HG02885 (cell line): ENCODE results near the gene KIF19.

Source experiments
- ATAC-seq: cut with Tn5 transposase; IDR thresholded peaks from one replicate; pipeline ENCODE4 v1.9.1; 2021; ENCODE audit warnings: mild to moderate bottlenecking; ENCODE audit not compliant: unreplicated experiment, poor library complexity

The KIF19 gene

GRCh38 chr17:74304184-74304583 lies 21.8 kb upstream of the KIF19 start:
- ATAC-seq: no peak

DNA sequence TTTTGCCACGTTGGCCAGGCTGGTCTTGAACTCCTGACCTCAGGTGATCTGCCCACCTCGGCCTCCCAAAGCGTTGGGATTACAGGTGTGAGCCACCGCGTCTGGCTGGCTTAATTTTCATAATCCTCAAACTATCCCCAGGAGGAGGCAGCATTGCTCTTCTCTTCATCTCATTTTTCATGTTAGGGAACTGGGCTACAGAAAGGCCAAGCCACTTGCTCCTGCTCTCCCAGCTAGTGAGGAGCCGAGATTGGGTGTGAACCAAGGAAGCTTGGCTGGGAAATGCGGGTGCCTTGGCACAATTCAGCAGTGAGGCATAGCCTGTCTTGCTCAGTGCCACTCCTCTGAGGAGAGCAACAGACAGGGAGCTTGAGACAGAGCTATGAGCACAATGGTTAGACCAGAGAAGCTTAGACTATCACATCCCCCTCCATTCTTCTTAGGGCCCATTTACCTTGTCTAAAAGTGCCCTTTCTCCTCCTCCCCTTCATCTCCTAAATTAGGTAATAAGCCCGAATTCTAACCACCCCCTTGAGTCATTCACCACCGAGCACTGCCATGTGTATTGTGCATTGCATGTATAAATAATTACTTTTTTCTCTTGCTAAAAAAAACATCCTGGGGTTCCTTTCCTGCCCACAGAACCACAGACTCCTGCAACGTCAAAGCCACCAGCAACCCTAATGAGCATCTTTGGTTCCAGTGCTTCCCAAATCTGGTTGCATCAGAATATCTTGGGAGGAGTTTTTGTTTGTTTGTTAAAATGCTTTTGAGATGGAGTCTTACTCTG lies 20.0 kb upstream of the KIF19 start:
- no peak for ATAC-seq

DNA sequence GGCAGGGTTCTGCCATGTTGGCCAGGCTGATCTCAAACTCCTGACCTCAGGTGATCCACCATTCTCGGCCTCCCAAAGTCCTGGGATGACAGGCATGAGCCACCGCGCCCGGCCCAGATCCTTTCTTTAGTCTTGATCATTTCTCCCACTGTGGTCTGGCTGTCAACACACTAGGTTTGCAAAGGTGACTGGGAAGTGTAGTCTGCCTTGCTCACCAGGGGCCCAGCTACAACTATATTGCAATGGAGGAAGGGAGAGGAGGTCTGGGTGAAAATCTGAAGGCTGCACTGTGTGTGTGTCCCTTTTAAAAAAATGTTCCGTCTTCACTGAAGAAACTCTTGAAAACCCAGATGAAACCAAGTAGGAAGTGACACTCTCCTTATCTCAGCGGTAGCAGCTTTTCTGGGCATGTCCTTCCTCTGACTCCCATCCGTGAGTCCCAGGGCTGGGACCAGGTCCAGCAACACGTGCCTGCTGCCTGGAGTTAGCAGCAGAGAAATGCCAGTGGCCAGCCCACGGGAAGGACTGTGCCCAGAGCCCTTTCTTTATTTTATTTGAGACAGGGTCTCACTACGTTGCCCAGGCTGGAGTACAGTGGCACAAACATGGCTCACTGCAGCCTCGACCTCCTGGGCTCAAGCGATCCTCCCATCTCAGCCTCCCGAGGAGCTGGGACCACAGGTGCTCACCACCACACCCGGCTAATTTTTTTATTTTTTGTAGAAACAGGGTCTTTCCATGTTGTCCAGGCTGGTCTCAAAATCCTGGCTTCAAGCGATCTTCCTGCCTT lies 17.8 kb upstream of the KIF19 start:
- no peak for ATAC-seq

- ATAC-seq: no peak
Observed at GRCh38 chr17:74309902-74310301, 16.1 kb upstream of the KIF19 start.

GRCh38 chr17:74314877-74315276 lies 11.1 kb upstream of the KIF19 start:
- ATAC-seq: no peak

DNA sequence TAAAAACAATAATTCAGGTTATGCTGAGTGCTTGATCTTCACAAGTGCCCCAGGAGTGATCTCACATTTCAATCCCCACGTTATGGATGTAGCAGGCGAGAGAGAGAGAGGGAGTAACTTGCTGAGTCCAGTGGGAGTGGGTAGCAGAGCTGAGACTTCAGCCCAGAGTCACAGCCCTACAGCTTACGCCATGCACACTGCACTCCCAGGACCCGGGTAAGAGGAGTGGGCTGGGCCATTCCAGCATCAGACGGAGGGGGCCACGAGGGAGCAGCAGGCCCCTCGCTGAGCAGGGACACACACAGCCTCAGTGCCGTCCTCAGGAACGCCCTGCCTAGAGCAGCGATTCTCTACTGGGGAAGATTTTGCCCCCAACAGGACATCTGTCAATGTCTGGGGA lies 9.8 kb upstream of the KIF19 start:
- ATAC-seq: no peak

GRCh38 chr17:74317071-74317470 lies 9.0 kb upstream of the KIF19 start:
- ATAC-seq: no peak

DNA sequence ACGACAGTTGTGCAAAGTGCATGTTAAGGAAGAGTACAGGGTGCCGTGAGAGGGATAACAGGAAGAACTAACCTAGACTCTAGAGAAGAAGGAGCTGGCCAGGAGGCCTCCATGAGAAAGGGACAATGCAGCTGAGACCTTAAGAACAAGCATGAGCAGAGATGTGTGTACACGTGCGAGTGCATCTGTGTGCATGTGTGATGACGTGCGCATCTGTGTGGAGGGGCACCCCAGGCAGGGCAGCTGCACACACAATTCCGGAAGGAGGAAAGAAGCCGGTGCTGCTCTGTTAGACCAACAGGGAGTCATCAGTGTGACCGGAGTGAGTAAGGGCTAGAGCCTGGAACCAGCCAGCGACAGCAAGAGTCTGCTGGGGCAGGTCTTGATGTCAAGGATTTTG lies 7.6 kb upstream of the KIF19 start:
- ATAC-seq: no peak

DNA sequence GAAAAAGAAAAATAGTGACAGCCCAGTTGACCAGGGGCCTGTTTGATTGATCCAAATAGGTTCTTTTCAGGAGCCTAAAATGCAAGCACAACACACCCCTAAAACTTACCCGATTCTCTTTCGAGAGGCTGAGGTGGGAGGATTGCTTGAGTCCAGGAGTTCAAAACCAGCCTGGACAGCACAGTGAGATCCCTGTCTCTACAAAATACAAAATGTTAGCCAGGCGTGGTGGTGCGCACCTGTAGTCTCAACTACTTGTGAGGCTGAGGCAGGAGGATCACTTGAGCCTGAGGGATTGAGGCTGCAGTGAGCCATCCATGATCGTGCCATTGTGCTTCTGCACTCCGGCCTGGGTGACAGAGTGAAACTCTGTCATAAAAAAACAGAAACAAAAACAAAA lies 1.5 kb upstream of the KIF19 start:
- ATAC-seq: no peak

- no peak for ATAC-seq
Observed at GRCh38 chr17:74325376-74325742, 667 bp upstream of the KIF19 start.

GRCh38 chr17:74326506-74326905 lies 480 bp downstream of the KIF19 start:
- ATAC-seq: no peak

GRCh38 chr17:74328487-74328886 lies 2.5 kb downstream of the KIF19 start:
- ATAC-seq: no peak

DNA sequence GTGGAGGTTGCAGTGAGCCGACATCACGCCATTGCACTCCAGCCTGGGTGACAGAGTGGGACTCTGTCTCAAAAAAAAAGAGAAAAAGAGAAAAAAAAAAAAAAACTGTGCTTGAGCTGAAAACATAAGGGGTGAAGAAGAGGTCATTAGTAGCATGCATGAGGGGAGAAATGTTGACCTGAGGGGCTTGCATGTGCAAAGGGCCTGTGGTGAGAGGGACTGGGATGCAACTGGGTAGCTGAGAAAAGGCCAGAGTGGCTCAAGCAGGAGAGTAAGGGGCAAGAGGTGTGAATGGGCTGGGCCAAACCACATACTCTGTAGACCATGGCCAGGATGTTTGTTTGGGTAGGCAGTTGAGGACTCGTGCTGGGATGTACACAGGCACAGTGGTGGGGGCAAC lies 3.4 kb downstream of the KIF19 start:
- no peak for ATAC-seq

- no peak for ATAC-seq
Observed at GRCh38 chr17:74330446-74330845, 4.4 kb downstream of the KIF19 start.

DNA sequence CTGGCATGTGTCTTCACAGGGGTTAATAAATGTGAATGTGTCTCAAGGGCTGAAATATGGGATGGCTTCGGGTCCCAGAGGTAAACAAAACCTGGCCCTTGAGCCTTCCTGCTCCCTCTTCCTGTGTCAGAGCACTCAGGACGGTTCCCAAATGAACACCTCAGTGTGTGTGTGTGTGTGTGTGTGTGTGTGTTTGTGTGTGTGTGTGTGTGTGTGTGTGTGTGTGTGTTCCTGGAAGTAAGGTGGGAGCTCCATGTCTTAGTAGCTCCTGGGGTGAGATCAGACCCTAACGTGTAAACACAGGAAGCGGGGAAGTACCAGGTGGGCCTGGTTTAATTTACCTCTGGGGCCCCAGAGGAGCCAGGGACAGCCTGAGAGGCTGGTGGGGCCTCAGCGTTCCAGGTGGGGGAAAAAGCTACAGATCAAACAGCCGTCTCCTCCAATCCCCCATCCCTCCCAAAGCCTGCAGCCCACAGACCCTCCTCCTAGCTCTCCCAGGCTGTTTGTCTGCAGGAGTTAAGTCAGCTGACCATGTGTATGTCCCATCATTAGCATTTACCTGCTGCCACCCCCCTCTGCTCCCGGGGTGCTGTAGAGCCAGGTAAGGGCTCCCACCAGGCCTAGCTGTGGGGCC lies 6.1 kb downstream of the KIF19 start:
- no peak for ATAC-seq

DNA sequence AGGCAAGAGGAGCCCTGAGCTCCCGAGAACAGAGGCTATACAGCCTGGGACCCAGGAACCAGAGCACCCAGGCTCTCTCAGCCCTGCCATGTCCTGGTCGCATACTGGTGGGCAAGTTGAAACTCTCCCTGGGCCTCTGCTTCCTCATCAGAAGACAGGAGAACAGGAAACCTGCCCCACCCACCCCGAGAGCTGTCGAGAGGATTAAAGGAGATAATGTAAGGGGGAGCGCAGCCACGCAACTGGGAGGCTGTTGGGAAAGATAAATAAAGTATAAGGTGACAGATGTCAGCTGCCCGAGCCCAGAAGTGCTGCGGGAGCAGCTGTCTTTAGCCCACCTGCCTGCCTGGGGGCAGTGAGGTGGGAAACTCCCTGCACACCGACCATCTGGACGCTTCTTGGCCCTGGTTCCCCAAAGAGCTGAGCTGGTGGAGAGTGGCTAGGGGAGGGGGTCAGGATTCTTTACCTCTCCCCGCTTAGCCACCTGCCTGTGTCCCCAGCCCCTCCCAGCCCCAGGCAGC lies 6.8 kb downstream of the KIF19 start:
- no peak for ATAC-seq

- no peak for ATAC-seq
Observed at GRCh38 chr17:74334393-74335039, 8.5 kb downstream of the KIF19 start.

DNA sequence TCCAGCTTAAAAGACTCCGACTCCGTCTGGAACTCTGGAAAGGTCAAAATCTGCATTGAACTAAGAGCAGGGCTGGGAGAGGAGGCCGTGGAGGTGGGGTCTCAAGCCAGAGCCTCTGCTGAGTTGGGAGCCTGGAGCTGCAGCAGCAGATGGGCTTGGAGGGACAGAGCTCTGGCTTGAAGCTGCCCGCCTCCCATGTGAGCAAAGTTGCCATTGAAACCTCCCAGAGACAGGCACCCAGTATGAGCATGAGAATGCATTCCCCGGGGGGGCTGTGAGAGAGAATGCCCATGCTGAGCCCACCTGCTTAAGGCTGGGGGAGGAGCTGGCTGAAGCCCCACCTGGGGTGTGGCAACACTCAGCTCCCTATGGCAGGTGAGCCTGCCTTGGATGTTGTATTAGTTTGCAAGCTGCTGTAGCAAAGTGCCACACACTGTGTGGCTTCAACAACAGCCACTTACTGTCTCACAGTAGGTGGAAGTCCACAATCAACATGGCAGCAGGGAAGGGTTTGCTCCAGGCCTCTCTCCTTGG lies 9.6 kb downstream of the KIF19 start:
- ATAC-seq: no peak

GRCh38 chr17:74336307-74336706 lies 10.3 kb downstream of the KIF19 start:
- no peak for ATAC-seq

DNA sequence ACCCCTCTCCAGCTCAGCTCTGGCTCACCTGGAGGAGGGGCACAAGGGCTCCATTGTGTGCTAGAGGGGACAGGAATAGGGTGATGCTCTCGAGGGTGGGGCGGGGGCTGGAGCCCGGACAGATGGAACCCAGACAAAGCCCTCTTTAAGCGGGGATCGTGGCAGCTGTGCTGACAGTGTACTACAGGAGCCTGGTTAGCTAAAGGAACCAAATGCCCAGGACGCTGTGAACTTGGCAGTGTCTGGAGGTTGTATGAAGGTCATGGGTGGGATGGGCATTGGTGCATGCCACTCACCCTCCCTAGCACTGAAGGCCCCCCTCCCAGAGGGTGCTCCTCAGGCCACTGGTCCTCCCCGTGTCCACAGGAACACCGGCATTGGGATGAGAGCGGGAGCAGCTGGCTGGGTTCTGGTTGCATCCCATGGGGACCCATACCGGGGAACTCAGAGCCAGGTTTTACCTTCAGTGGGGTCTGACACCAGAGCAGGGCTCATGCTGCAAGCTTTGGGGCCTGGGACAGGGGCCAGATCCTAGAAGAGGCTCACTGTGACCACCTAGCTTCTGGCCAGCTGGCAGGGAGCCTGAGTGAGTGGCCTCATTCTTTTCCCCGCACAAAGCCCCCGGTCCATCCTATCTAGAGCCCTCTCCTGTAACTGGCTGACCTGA lies 11.9 kb downstream of the KIF19 start:
- no peak for ATAC-seq
